Measurements from ENCODE around the gene DCC.

DNA sequence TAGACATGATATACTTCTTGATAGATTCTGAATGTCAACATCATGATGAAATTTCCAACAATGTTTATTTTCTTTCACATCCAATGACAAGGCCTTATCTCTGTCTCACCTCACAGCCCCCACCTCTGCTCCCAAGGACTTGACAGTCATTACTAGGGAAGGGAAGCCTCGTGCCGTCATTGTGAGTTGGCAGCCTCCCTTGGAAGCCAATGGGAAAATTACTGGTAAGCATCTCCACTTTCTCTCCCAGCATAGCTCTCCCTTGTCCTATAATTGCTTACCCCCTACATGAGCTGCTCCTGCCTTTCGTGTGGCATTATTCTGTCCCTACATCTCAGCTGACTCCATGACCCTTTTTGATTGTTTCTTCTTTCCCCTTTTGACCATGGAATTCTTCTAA is 1062.7 kb downstream of the DCC start:
- TF ChIP-seq, protein P1, sequence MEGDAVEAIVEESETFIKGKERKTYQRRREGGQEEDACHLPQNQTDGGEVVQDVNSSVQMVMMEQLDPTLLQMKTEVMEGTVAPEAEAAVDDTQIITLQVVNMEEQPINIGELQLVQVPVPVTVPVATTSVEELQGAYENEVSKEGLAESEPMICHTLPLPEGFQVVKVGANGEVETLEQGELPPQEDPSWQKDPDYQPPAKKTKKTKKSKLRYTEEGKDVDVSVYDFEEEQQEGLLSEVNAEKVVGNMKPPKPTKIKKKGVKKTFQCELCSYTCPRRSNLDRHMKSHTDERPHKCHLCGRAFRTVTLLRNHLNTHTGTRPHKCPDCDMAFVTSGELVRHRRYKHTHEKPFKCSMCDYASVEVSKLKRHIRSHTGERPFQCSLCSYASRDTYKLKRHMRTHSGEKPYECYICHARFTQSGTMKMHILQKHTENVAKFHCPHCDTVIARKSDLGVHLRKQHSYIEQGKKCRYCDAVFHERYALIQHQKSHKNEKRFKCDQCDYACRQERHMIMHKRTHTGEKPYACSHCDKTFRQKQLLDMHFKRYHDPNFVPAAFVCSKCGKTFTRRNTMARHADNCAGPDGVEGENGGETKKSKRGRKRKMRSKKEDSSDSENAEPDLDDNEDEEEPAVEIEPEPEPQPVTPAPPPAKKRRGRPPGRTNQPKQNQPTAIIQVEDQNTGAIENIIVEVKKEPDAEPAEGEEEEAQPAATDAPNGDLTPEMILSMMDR (IDR thresholded peaks at IDR 0.05) = no peak
- no peak for TF ChIP-seq POLR2A (IDR thresholded peaks at IDR 0.05)

Data from thyroid gland (tissue), 4 donors.